Thoracic aorta (tissue), 2 donors: Measurements from ENCODE around the gene IMPG1. TPM values are rescaled to one million over a fixed set of nuclear protein-coding genes. Genes with fewer than 3 reads are reported as not detected.

ENCODE experiments used
- ATAC-seq: fragments of 150-250 bp; one replicate; pipeline ENCODE4 v1.8.0; 2017; ENCODE audit warnings: low read depth; ENCODE audit not compliant: insufficient number of reproducible peaks, low FRiP score
- DNase-seq: peaks from one replicate; pipeline ENCODE4 v3.0.0-alpha.2; 2020; ENCODE audit warnings: low spot score
- H3K27ac ChIP-seq, 2 donors: fragments of 200-600 bp; sonication (generic); 1 replicate in 1 of 2; 2 replicates in 1 of 2; pipeline ENCODE4 v1.5.1; 2016; ENCODE audit warnings: mild to moderate bottlenecking in 2 of 2, moderate library complexity in 2 of 2
- H3K27me3 ChIP-seq: fragments of 200-600 bp; sonication (generic); replicated peaks from 2 replicates; pipeline ENCODE4 v1.6.0; 2016; ENCODE audit warnings: mild to moderate bottlenecking; ENCODE audit not compliant: insufficient read depth
- H3K36me3 ChIP-seq: fragments of 200-600 bp; sonication (generic); one replicate; pipeline ENCODE4 v1.5.1; 2016
- H3K4me1 ChIP-seq, 2 donors: fragments of 200-600 bp; sonication (generic); 1 replicate in 1 of 2; 2 replicates in 1 of 2; pipeline versions ENCODE4 v1.5.1 to v1.6.0; 2016; ENCODE audit warnings: low read depth in 2 of 2, mild to moderate bottlenecking in 1 of 2; ENCODE audit not compliant: control insufficient read depth in 1 of 2
- H3K4me3 ChIP-seq: fragments of 200-600 bp; sonication (generic); 2 replicates; pipeline ENCODE4 v1.5.1; 2016; ENCODE audit warnings: mild to moderate bottlenecking
- H3K9me3 ChIP-seq: fragments of 200-600 bp; sonication (generic); 2 replicates; pipeline ENCODE4 v1.5.1; 2016
- CTCF ChIP-seq: fragments of 200-600 bp; sonication (generic); IDR thresholded peaks from one replicate; pipeline ENCODE4 v1.5.1; 2019; ENCODE audit warnings: antibody characterized with exemption
- total RNA-seq, 2 donors: library from RNA; depleted of rRNA; stranded (reverse); fragments of >200 nt; gene quantifications; one replicate each; pipeline versions ENCODE4 v1.1.0 to v1.2.3, GENCODE V29; 2016

Gene IMPG1
- total RNA-seq, 2 donors from 2014 or later: not detected

GRCh38 chr6:75991941-75992340, 80.5 kb downstream of the IMPG1 start:
- Histone ChIP-seq H3K9me3 (no peaks in the 10 kb centered on the region), H3K27ac (no peak overlapping the region), H3K4me1 (no peaks in the 10 kb centered on the region), H3K36me3 (no peaks in the 10 kb centered on the region), H3K27me3 (no peaks in the 10 kb centered on the region), H3K4me3 (no peak overlapping the region)
- no peak for DNase-seq
- TF ChIP-seq CTCF: no peak
- no peak for ATAC-seq

- ATAC-seq (no peak), DNase-seq (no peak)
- no peak overlapping the region for H3K27ac ChIP-seq
- no peaks in the 10 kb centered on the region for H3K9me3 ChIP-seq
- H3K36me3 ChIP-seq: no peaks in the 10 kb centered on the region
- H3K27me3 ChIP-seq: no peaks in the 10 kb centered on the region
- no peak for TF ChIP-seq CTCF
- H3K4me1 ChIP-seq: no peaks in the 10 kb centered on the region
- no peak overlapping the region for H3K4me3 ChIP-seq
These were observed 85.5 kb downstream of the IMPG1 start for GRCh38 chr6:75986935-75987334.

- Histone ChIP-seq H3K4me3 (no peak overlapping the region), H3K4me1 (no peaks in the 10 kb centered on the region), H3K36me3 (no peaks in the 10 kb centered on the region), H3K27me3 (no peaks in the 10 kb centered on the region), H3K9me3 (no peaks in the 10 kb centered on the region), H3K27ac (no peak overlapping the region)
- ATAC-seq: no peak
- DNase-seq: no peak
- no peak for TF ChIP-seq CTCF
These were observed 96.6 kb downstream of the IMPG1 start for GRCh38 chr6:75975904-75976303.

- ATAC-seq: no peak
- no peak for TF ChIP-seq CTCF
- no peak for DNase-seq
- no peaks in the 10 kb centered on the region for H3K9me3 ChIP-seq
- H3K36me3 ChIP-seq: no peaks in the 10 kb centered on the region
- H3K4me3 ChIP-seq: no peak overlapping the region
- H3K27ac ChIP-seq: no peak overlapping the region
- no peaks in the 10 kb centered on the region for H3K27me3 ChIP-seq
- no peaks in the 10 kb centered on the region for H3K4me1 ChIP-seq
These were observed 102.4 kb downstream of the IMPG1 start for GRCh38 chr6:75970093-75970492.

- DNase-seq (no peak), ATAC-seq (no peak)
- H3K4me3 ChIP-seq: no peak overlapping the region
- H3K4me1 ChIP-seq: no peaks in the 10 kb centered on the region
- TF ChIP-seq CTCF: no peak
- no peak overlapping the region for H3K27ac ChIP-seq
- no peaks in the 10 kb centered on the region for H3K36me3 ChIP-seq
- H3K9me3 ChIP-seq: no peaks in the 10 kb centered on the region
- H3K27me3 ChIP-seq: no peaks in the 10 kb centered on the region
These were observed 104.3 kb downstream of the IMPG1 start for GRCh38 chr6:75968143-75968542.
